HAP-1 (cell line): ENCODE measurements around the gene TRMT6.

ENCODE experiments used
- DNase-seq, 2 experiments: peaks; one replicate each; pipeline ENCODE4 v3.0.0-alpha.2; 2016 to 2020; ENCODE audit warnings: low spot score in 2 of 2
- H3K27me3 ChIP-seq: fragments of 250-450 bp; sonication (Bioruptor Pico); 2 replicates; pipeline ENCODE4 v1.5.1; 2020; ENCODE audit warnings: low read depth, mild to moderate bottlenecking, moderate library complexity
- H3K36me3 ChIP-seq: fragments of 250-450 bp; sonication (Bioruptor Pico); replicated peaks from 2 replicates; pipeline ENCODE4 v1.5.1; 2020; ENCODE audit warnings: mild to moderate bottlenecking
- H3K4me1 ChIP-seq: fragments of 250-450 bp; sonication (Bioruptor Pico); 2 replicates; pipeline ENCODE4 v1.5.1; 2020; ENCODE audit warnings: mild to moderate bottlenecking
- H3K4me3 ChIP-seq: fragments of 250-450 bp; sonication (Bioruptor Pico); 2 replicates; pipeline ENCODE4 v1.5.1; 2020; ENCODE audit warnings: mild to moderate bottlenecking, moderate library complexity
- H3K9me3 ChIP-seq: fragments of 250-450 bp; sonication (Bioruptor Pico); 2 replicates; pipeline ENCODE4 v1.5.1; 2020; ENCODE audit warnings: mild to moderate bottlenecking, moderate library complexity
- in situ Hi-C: fragments of 300-500 bp; cut with MboI; formaldehyde crosslinking; loops from 3 replicates; pipeline ENCODE4 v1.14.3; 2020; ENCODE audit warnings: low sequenced_read_pairs, inconsistent platforms, mixed read lengths

Gene TRMT6

DNA sequence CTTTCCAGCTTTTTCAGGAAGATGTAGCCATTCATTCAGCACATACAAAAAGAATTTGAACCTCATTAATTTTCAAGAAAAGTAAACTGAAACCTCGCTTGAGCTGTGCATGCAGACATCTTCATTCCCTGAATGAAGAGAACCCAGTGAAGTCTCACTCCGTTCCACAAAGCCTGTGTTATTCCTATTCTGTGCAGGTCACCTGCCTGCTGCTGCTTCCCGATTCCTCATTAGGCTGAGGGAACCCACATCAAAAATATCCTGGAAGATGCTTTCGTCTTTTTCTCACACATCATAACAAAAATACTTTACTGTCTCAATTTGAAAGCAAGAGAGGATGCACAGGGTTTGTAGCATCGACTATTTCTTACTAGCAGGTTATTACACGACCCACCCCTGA, 40.1 kb downstream of the TRMT6 start:
- Histone ChIP-seq H3K27me3 (peaks cover 20% of the 10 kb centered on the region), H3K9me3 (no peaks in the 10 kb centered on the region), H3K4me1 (no peaks in the 10 kb centered on the region), H3K36me3 (no peaks in the 10 kb centered on the region), H3K4me3 (no peak overlapping the region)
- DNase-seq: no peak
- in situ Hi-C loops: no loop called here

DNA sequence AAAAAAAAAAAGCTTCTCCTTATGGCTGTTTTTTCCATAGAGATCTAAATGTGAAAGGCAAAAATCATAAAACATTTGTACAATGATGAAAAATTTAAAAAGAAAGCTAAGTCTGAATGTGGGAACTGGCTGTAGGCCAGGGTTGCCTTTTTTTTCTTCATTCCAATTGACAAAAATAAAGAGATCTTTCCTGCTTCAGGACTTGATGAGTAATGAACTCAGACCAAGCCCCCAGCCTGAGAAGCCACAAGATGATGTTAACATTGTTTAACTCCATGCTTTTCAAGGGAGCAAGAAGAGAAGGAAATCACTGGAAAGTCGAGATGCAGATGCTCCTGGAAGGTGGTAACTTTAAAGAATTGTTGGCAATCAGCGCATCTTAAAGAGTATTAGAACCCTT, 41.4 kb downstream of the TRMT6 start:
- no peaks in the 10 kb centered on the region for H3K4me1 ChIP-seq
- no peaks in the 10 kb centered on the region for H3K9me3 ChIP-seq
- H3K27me3 ChIP-seq: peaks cover 20% of the 10 kb centered on the region
- no peak for DNase-seq
- H3K36me3 ChIP-seq: no peaks in the 10 kb centered on the region
- in situ Hi-C loops: no loop called here
- H3K4me3 ChIP-seq: no peak overlapping the region

DNA sequence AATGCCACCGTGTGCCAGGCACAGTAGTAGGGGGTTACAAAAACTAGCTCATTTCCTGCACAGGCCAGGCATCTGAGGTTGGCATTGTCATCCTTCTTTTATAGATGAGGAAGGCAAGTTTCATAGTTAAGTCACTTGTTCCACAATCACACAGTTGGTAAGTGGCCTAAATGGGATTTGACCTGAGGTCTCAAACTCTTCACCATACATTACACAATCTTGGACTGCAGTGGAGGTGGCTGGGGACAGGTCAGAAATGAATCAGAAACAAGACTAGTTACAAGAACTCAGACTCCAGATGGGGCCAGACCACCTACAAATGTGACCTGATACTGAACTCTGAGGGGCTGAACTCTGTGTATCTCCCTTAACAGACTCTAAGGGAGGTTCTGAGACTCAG, 49.4 kb downstream of the TRMT6 start:
- H3K9me3 ChIP-seq: no peaks in the 10 kb centered on the region
- no peaks in the 10 kb centered on the region for H3K4me1 ChIP-seq
- peaks cover 8% of the 10 kb centered on the region for H3K27me3 ChIP-seq
- no peak overlapping the region for H3K4me3 ChIP-seq
- H3K36me3 ChIP-seq: no peaks in the 10 kb centered on the region
- in situ Hi-C loops: no loop called here
- no peak for DNase-seq

DNA sequence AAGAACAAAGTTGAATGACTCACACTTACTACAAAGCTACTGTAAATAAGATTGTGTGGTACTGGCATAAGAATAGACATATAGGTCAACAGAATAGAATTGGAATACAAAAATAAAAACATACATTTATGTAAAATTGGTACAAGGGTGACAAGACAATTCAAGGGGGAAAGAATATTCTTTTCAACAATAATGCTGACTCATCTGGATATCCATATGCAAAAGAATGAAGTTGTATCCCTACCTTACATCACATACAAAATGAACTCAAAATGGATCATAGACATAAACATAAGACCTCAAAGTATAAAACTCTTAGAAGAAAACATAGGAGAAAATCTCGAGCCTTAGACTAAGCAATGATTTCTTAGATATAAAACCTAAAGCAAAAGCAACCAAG, 50.9 kb downstream of the TRMT6 start:
- H3K36me3 ChIP-seq: no peaks in the 10 kb centered on the region
- in situ Hi-C loops: no loop called here
- H3K9me3 ChIP-seq: no peaks in the 10 kb centered on the region
- H3K4me3 ChIP-seq: no peak overlapping the region
- no peak for DNase-seq
- peaks cover 6% of the 10 kb centered on the region for H3K27me3 ChIP-seq
- H3K4me1 ChIP-seq: no peaks in the 10 kb centered on the region

DNA sequence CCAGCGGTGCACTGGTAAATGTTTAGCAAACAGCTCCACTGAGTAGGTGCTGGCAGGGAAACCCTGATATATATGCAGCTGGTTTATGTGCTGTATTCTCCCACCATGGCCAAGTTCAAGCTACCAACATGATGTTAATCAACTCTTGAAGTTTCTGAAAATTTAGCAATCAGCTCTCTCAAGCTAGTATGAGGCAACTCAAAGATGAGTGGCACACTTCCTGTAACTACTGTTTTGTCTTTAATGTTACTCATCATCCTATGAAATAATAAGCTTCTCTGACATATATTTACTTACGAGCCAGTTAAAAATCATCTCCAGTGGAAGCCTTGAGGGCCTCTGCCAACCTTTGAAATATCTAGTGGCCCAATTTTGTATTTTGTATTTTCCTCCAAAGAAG, 54.7 kb downstream of the TRMT6 start:
- no peaks in the 10 kb centered on the region for H3K36me3 ChIP-seq
- peaks cover 3% of the 10 kb centered on the region for H3K27me3 ChIP-seq
- in situ Hi-C loops: no loop called here
- H3K4me3 ChIP-seq: no peak overlapping the region
- no peaks in the 10 kb centered on the region for H3K9me3 ChIP-seq
- no peaks in the 10 kb centered on the region for H3K4me1 ChIP-seq
- DNase-seq: no peak

DNA sequence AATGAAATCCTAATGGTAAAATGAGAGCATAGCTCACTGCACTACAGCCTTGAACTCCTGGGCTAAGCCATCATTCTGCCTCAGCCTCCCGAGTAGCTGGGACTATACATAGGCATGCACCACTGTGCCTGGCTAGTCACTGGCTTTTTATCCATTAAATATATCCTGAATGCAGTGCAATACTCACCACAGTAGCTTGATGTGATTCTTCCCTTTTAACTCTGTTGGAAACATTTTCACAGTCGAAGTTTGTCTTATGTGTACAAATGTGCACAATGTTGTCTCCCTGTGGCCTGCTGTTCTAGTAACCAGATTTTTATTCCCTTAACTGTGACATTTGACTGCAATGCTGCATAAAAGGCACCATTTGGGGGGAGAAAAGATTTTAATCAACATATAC, 56.7 kb downstream of the TRMT6 start:
- Histone ChIP-seq H3K4me1 (no peaks in the 10 kb centered on the region), H3K9me3 (no peaks in the 10 kb centered on the region), H3K4me3 (no peak overlapping the region), H3K36me3 (no peaks in the 10 kb centered on the region), H3K27me3 (0 out of 2 replicates have a peak, but pooled peaks cover 2% of the 10 kb centered on the region)
- in situ Hi-C loops: no loop called here
- DNase-seq: no peak

DNA sequence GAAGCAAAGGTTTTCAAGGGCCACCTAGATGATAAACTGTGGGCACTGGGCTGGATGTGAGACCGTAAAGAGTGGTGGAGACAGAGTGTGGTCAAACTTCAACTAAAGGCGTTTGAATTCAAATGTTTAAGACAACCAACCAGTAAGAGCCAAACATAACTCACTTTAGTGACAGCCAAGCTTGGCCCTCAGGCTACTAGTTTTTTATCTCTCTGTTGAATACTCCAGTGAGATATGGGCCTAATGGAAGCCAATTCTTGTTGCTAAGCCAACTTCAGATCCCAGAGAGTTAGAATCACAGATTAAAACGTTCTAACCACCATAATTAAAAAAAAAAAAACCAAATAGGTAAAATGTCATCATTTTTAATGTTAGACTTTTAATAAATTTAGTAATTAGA, 57.3 kb downstream of the TRMT6 start:
- Histone ChIP-seq H3K4me3 (no peak overlapping the region), H3K27me3 (0 out of 2 replicates have a peak, but pooled peaks cover 2% of the 10 kb centered on the region), H3K4me1 (no peaks in the 10 kb centered on the region), H3K36me3 (no peaks in the 10 kb centered on the region), H3K9me3 (no peaks in the 10 kb centered on the region)
- no peak for DNase-seq
- in situ Hi-C loops: no loop called here

DNA sequence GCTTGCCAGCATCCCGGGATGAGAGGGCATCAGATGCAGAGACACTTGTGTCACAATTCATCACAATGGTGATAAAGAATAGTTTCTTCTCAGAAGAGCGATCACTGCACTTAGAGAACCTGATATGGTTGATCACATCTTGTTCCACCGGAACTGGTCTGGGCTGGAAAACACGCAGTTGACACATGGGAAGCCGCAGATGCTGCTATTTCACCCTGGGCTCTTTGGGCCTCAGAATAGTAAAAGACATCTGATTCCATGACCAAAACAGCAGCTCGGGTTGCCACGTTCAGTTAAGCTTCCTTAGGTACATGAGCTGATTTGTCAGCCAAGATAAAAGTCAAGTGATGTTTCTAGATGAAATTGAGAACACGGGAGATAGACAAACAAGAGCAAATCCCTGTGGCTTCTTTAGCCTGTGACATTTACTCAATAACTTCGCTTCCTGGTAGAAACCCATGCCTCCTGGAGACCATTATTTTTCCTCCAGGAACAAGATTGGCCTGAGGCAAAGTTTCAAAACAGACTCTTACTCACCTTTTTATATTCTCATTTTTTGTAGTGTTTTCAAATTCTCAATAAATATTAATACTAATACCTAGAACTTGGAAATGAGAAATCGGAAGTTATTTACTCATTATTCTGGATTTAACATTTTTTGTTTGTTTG, 59.4 kb downstream of the TRMT6 start:
- H3K4me1 ChIP-seq: no peaks in the 10 kb centered on the region
- H3K27me3 ChIP-seq: peaks cover 2% of the 10 kb centered on the region; the same call in 1 of the 2 replicates
- in situ Hi-C loops: no loop called here
- no peak for DNase-seq
- no peaks in the 10 kb centered on the region for H3K9me3 ChIP-seq
- H3K4me3 ChIP-seq: no peak overlapping the region
- no peaks in the 10 kb centered on the region for H3K36me3 ChIP-seq

DNA sequence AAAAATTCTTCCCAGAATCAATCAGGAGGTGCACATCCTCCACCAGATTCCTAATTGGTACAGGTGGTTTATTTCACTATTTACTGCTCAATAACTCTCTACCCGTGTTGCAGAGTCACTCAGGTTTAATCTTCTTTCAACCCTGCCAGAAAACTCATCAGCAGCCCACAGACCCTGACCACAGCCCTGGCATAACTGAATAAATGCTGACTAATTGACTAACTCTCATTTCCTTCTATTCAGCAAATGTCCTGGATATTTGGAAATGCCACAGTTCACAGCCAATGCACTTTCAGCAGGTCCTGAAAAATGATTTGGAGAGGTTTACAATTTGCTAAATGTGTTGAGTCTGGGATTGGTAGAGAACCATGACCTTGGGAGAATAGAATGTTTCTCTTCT, 62.3 kb downstream of the TRMT6 start:
- no peak overlapping the region for H3K4me3 ChIP-seq
- H3K9me3 ChIP-seq: no peaks in the 10 kb centered on the region
- no peaks in the 10 kb centered on the region for H3K4me1 ChIP-seq
- H3K36me3 ChIP-seq: no peaks in the 10 kb centered on the region
- DNase-seq: no peak
- in situ Hi-C loops: no loop called here
- peaks cover 5% of the 10 kb centered on the region; the same call in 1 of the 2 replicates for H3K27me3 ChIP-seq

DNA sequence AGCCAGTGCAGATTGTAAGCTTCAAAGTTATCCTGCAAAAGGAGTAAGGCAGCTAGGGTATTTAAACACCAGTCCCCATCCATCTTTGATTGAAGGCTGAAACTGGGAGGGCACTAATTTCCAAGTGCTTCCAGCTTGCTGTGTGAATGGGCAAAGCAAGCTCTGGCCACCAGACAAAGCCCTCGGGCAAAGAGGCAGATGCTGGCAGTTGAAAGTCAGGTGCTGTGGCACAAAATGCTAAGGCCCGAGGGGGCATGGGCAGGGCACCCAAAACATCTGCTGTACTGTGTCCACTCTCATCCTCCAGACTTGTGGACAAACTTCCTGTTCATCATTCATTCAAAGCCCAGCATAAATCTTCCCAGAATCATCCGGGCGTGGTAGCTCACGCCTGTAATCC, 62.9 kb downstream of the TRMT6 start:
- Histone ChIP-seq H3K4me1 (no peaks in the 10 kb centered on the region), H3K27me3 (peaks cover 8% of the 10 kb centered on the region), H3K4me3 (no peak overlapping the region), H3K9me3 (no peaks in the 10 kb centered on the region), H3K36me3 (no peaks in the 10 kb centered on the region)
- DNase-seq: no peak
- in situ Hi-C loops: no loop called here
